Activated CD8-positive, alpha-beta T cell treated with anti-CD3 and anti-CD28 coated beads for 36 hours (primary cell): Measurements from ENCODE around the gene RABGAP1L. TPM values are rescaled to one million over a fixed set of nuclear protein-coding genes. Genes with fewer than 3 reads are reported as not detected.

Source experiments
- ATAC-seq: fragments of 200-7000 bp; cut with Tn5 transposase; one replicate; pipeline ENCODE4 v1.10.0; 2021; ENCODE audit warnings: mild to moderate bottlenecking, moderate library complexity
- CTCF ChIA-PET: fragments of 350-600 bp; sonication (Branson Sonifier 250); formaldehyde crosslinking; loops from one replicate; lab custom pipeline; 2021; ENCODE audit warnings: antibody characterized with exemption; lab: Charles Lee
- POLR2A ChIA-PET: fragments of 350-600 bp; sonication (Branson Sonifier 250); formaldehyde crosslinking; loops from one replicate; lab custom pipeline; 2021; ENCODE audit warnings: antibody characterized with exemption; lab: Charles Lee
- DNase-seq: peaks from one replicate; pipeline ENCODE4 v3.0.0-alpha.2; 2020
- H3K27ac Mint-ChIP-seq: one replicate; pipeline ENCODE4 v1.8.0; 2021; ENCODE audit warnings: mild to moderate bottlenecking, mixed read lengths
- H3K27me3 Mint-ChIP-seq: one replicate; pipeline ENCODE4 v1.8.0; 2021; ENCODE audit warnings: mixed read lengths
- H3K36me3 Mint-ChIP-seq: one replicate; pipeline ENCODE4 v1.8.0; 2021; ENCODE audit warnings: low read depth, mixed read lengths
- H3K4me1 Mint-ChIP-seq: one replicate; pipeline ENCODE4 v1.8.0; 2021; ENCODE audit warnings: low read depth, mixed read lengths
- H3K4me3 Mint-ChIP-seq: one replicate; pipeline ENCODE4 v1.8.0; 2021; ENCODE audit warnings: mild to moderate bottlenecking, moderate library complexity, mixed read lengths
- H3K9me3 Mint-ChIP-seq: one replicate; pipeline ENCODE4 v1.8.0; 2021; ENCODE audit warnings: mixed read lengths
- CTCF ChIP-seq: fragments of 200-600 bp; IDR thresholded peaks from one replicate; pipeline ENCODE4 v1.8.0; 2022; ENCODE audit warnings: antibody characterized with exemption, mild to moderate bottlenecking
- intact Hi-C: fragments of 100-400 bp; cut with micrococcal nuclease; formaldehyde crosslinking; loops from one replicate; pipeline ENCODE4 v1.10.0; 2022
- total RNA-seq, 2 experiments: library from RNA; stranded (reverse); gene quantifications; one replicate each; pipeline ENCODE4 v1.2.3, GENCODE V29; 2021

Gene RABGAP1L
- total RNA-seq, 2 experiments from 2014 or later = 26.9 to 29.4 TPM

- ATAC-seq = no peak
- ChIA-PET CTCF (interaction anchor here (0.7 to 1.4 kb wide), 5 partner anchors 11 to 468 kb away, joined by 3 to 18 read pairs (median 5); no protein-coding TSS in a partner anchor), POLR2A (no interaction called here)
- intact Hi-C loops = loop anchor here (5.0 kb wide), 1 partner anchor 465 kb away; no protein-coding TSS in a partner anchor
- no peak for TF ChIP-seq CTCF
- H3K9me3 Mint-ChIP-seq = no peaks in the 10 kb centered on the region
- H3K4me1 Mint-ChIP-seq = no peaks in the 10 kb centered on the region
- no peak overlapping the region for H3K27ac Mint-ChIP-seq
- no peak overlapping the region for H3K4me3 Mint-ChIP-seq
- no peaks in the 10 kb centered on the region for H3K27me3 Mint-ChIP-seq
- H3K36me3 Mint-ChIP-seq = no peaks in the 10 kb centered on the region
- DNase-seq = no peak
Measured at GRCh38 chr1:174726880-174727585, 567.7 kb downstream of the RABGAP1L start.

- no peaks in the 10 kb centered on the region for H3K27me3 Mint-ChIP-seq
- DNase-seq (no peak), ATAC-seq (no peak)
- H3K36me3 Mint-ChIP-seq = no peaks in the 10 kb centered on the region
- ChIA-PET CTCF (interaction anchor here (1.0 kb wide), 1 partner anchor 472 kb away, joined by 4 read pairs; no protein-coding TSS in a partner anchor), POLR2A (no interaction called here)
- H3K9me3 Mint-ChIP-seq = no peaks in the 10 kb centered on the region
- no peak overlapping the region for H3K27ac Mint-ChIP-seq
- no peak for TF ChIP-seq CTCF
- intact Hi-C loops = no loop called here
- no peaks in the 10 kb centered on the region for H3K4me1 Mint-ChIP-seq
- no peak overlapping the region for H3K4me3 Mint-ChIP-seq
Measured at GRCh38 chr1:174734270-174734669, 575.0 kb downstream of the RABGAP1L start.

GRCh38 chr1:174736831-174737230 lies 577.5 kb downstream of the RABGAP1L start:
- ChIA-PET CTCF (interaction anchor here (2.0 kb wide), 1 partner anchor 474 kb away, joined by 8 read pairs; no protein-coding TSS in a partner anchor), POLR2A (no interaction called here)
- TF ChIP-seq CTCF = no peak
- ATAC-seq (no peak), DNase-seq (no peak)
- intact Hi-C loops = no loop called here
- Mint-ChIP-seq H3K36me3 (no peaks in the 10 kb centered on the region), H3K27ac (no peak overlapping the region), H3K9me3 (no peaks in the 10 kb centered on the region), H3K4me3 (no peak overlapping the region), H3K27me3 (no peaks in the 10 kb centered on the region), H3K4me1 (peaks cover 3% of the 10 kb centered on the region)

- ChIA-PET POLR2A (no interaction called here), CTCF (interaction anchor here (1.0 to 1.9 kb wide), 2 partner anchors 478 to 482 kb away, joined by 3 to 5 read pairs; no protein-coding TSS in a partner anchor)
- ATAC-seq (no peak), DNase-seq (no peak)
- no peak overlapping the region for H3K4me3 Mint-ChIP-seq
- no peaks in the 10 kb centered on the region for H3K9me3 Mint-ChIP-seq
- H3K4me1 Mint-ChIP-seq = peaks cover 5% of the 10 kb centered on the region
- no peak overlapping the region for H3K27ac Mint-ChIP-seq
- TF ChIP-seq CTCF = no peak
- no peaks in the 10 kb centered on the region for H3K27me3 Mint-ChIP-seq
- intact Hi-C loops = loop anchor here (5.0 kb wide), 1 partner anchor 483 kb away; no protein-coding TSS in a partner anchor
- H3K36me3 Mint-ChIP-seq = no peaks in the 10 kb centered on the region
Measured at GRCh38 chr1:174740249-174740968, 581.1 kb downstream of the RABGAP1L start.
